Right lobe of liver (tissue), 6 donors: ENCODE data around the gene PNLDC1. TPM values are rescaled to one million over a fixed set of nuclear protein-coding genes. Genes with fewer than 3 reads are reported as not detected.

Experiments used
- ATAC-seq, 4 donors: fragments of 200-7000 bp; cut with Tn5 transposase; one replicate each; pipeline ENCODE4 v1.9.1; 2020; ENCODE audit warnings: mild to moderate bottlenecking in 4 of 4, moderate library complexity in 4 of 4
- DNase-seq, 3 donors: peaks; one replicate each; pipeline ENCODE4 v3.0.0-alpha.2; 2020
- H3K27ac ChIP-seq, 3 donors: fragments of 200-600 bp; one replicate each; pipeline ENCODE4 v1.8.0; 2022
- H3K27me3 ChIP-seq, 2 donors: fragments of 200-600 bp; one replicate each; pipeline ENCODE4 v1.8.0; 2022
- H3K36me3 ChIP-seq, 4 donors: fragments of 200-600 bp; sonication (generic) in 1 of 4; one replicate each; pipeline versions ENCODE4 v1.5.1 to v1.8.0; 2017 to 2022; ENCODE audit warnings: control low read depth in 1 of 4
- H3K4me1 ChIP-seq, 4 donors: fragments of 200-600 bp; sonication (generic) in 1 of 4; one replicate each; pipeline versions ENCODE4 v1.5.1 to v1.8.0; 2017 to 2022; ENCODE audit warnings: control low read depth in 1 of 4
- H3K4me3 ChIP-seq, 3 donors: fragments of 200-600 bp; one replicate each; pipeline ENCODE4 v1.8.0; 2022
- H3K9me3 ChIP-seq, 4 donors: fragments of 200-600 bp; sonication (generic) in 1 of 4; one replicate each; pipeline versions ENCODE4 v1.5.1 to v1.8.0; 2017 to 2022; ENCODE audit warnings: control low read depth in 1 of 4
- POLR2A ChIP-seq: fragments of 450-650 bp; IDR thresholded peaks from one replicate; pipeline ENCODE4 v1.6.1; 2017; ENCODE audit warnings: antibody characterized with exemption, mild to moderate bottlenecking
- WGBS: methylation state at CpG from one replicate; pipeline ENCODE4 v1.1.6; 2018; ENCODE audit warnings: low coverage, low lambda C conversion rate; ENCODE audit not compliant: insufficient coverage; ENCODE audit errors: missing lambda C conversion rate; 5-methylcytosine and 5-hydroxymethylcytosine counted together
- intact Hi-C, 2 donors: fragments of 100-400 bp; cut with DNase I; formaldehyde crosslinking; loops; one replicate each; pipeline versions ENCODE4 v1.11.2 to v1.14.1; 2022
- total RNA-seq, 6 experiments: library from RNA; depleted of rRNA in 2 of 6; stranded (reverse); fragments of >200 nt in 2 of 6; fragmentation: NEBNext Ultra II Directional in 3 of 6; extraction: Animal tissue kit (Norgen Biotek cat#: 25700) in 3 of 6; gene quantifications; one replicate each; pipeline versions ENCODE4 v1.1.0 to v1.2.4, GENCODE V29; 2016 to 2023
- TF ChIP-seq, protein P1 (sequence below), 4 donors: fragments of 200-600 bp in 3 of 4; fragments of 450-650 bp in 1 of 4; IDR thresholded peaks; one replicate each; pipeline versions ENCODE4 v1.5.1 to v1.8.0; 2016 to 2022; ENCODE audit warnings: antibody characterized with exemption in 4 of 4, mild to moderate bottlenecking in 2 of 4
- donor health status: DM: no; HTN: yes; CAD: no.
- donor health status: DM: no; HTN: no; CAD: no.
- donor health status: DM: no; HTN: no; CAD: no.
- donor health status: DM: no; HTN: yes; CAD: no.
- donor health status: DM: no; HTN: yes; CAD: no.

Gene PNLDC1
- total RNA-seq, 6 experiments from 2014 or later, result 0.15 TPM; not detected in 5

DNA sequence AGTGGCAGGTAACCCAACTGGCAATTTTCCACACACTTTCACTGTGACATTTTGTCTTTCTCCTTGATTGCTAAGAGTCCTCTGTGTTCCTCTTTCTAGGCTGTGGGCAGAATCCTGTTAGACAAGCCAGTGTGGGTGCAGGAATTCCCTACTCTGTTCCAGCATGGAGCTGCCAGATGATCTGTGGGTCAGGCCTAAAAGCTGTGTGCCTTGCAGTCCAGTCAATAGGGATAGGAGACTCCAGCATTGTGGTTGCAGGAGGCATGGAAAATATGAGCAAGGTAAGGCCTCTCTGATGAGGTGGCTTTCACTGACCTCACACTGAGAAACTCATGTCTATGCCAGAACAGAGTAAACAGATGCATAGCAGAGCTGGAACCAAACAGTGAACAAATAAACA is 33.2 kb upstream of the PNLDC1 start:
- H3K4me1 ChIP-seq, result peaks cover 0 to 21% (median 4%) of the 10 kb centered on the region in 4 donors
- H3K27ac ChIP-seq, result peak overlapping the region in 2 of 3 donors; percentile 51 to 55
- no peak for TF ChIP-seq POLR2A
- TF ChIP-seq, protein P1, sequence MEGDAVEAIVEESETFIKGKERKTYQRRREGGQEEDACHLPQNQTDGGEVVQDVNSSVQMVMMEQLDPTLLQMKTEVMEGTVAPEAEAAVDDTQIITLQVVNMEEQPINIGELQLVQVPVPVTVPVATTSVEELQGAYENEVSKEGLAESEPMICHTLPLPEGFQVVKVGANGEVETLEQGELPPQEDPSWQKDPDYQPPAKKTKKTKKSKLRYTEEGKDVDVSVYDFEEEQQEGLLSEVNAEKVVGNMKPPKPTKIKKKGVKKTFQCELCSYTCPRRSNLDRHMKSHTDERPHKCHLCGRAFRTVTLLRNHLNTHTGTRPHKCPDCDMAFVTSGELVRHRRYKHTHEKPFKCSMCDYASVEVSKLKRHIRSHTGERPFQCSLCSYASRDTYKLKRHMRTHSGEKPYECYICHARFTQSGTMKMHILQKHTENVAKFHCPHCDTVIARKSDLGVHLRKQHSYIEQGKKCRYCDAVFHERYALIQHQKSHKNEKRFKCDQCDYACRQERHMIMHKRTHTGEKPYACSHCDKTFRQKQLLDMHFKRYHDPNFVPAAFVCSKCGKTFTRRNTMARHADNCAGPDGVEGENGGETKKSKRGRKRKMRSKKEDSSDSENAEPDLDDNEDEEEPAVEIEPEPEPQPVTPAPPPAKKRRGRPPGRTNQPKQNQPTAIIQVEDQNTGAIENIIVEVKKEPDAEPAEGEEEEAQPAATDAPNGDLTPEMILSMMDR (IDR thresholded peaks at IDR 0.05), result no peak
- no peak overlapping the region for H3K4me3 ChIP-seq
- peaks cover 3 to 53% (median 20%) of the 10 kb centered on the region in 4 donors for H3K36me3 ChIP-seq
- intact Hi-C loops, result no loop called here
- no peaks in the 10 kb centered on the region for H3K27me3 ChIP-seq
- no peaks in the 10 kb centered on the region for H3K9me3 ChIP-seq
- ATAC-seq (peak in 2 of 4 donors; percentile 10 to 26), DNase-seq (no peak)

DNA sequence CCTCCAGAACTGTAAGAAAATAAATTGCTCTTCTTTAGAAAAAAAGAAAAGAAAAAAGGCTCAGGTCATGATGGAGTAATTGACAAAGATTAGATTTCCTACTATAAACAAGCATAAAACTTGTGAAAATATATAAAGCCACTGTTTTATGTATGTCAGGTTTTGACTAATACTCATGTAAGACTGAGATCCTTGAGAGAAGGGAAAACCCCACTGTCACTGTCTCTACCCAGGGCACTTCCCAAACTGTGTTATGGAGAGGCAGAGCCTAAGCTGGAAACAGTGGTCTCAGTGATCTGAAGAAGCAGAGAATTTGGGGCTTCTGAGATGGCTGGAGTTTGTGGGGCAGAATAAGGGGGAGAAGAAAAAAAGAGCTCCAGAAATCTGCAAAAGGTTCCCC is 30.6 kb upstream of the PNLDC1 start:
- intact Hi-C loops, result no loop called here
- Histone ChIP-seq H3K27ac (no peak overlapping the region), H3K4me1 (peaks cover 0 to 5% (median under 1%) of the 10 kb centered on the region in 4 donors), H3K4me3 (no peak overlapping the region), H3K36me3 (peaks cover 3 to 51% (median 17%) of the 10 kb centered on the region in 4 donors), H3K27me3 (no peaks in the 10 kb centered on the region), H3K9me3 (no peaks in the 10 kb centered on the region)
- TF ChIP-seq POLR2A, result no peak
- TF ChIP-seq, protein P1 (IDR thresholded peaks at IDR 0.05), result no peak
- ATAC-seq (no peak), DNase-seq (no peak)

DNA sequence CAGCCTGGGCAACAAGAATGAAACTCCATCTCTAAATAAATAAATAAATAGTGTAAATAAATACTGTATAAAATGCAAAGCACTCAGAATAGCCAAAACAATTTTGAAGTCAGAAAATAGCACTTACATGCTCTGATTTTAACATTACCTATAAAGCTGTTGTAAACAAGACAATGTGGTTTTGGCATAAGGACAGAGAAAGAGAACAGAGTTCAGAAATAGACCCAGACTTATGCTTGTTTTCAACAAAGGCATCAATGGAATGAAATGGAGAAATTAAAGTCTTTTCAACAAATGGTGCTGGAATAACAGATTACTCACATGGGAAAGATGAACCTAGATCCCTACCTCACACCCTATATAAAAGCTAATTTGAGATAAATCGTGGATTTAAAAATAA is 27.9 kb upstream of the PNLDC1 start:
- 24% methylated on average over 1 of the region's 1 CpG for WGBS
- Histone ChIP-seq H3K27ac (no peak overlapping the region), H3K36me3 (peaks cover 0 to 61% (median 13%) of the 10 kb centered on the region in 4 donors), H3K4me1 (no peaks in the 10 kb centered on the region), H3K9me3 (no peaks in the 10 kb centered on the region), H3K27me3 (no peaks in the 10 kb centered on the region), H3K4me3 (no peak overlapping the region)
- DNase-seq (no peak), ATAC-seq (no peak)
- intact Hi-C loops, result no loop called here
- TF ChIP-seq, protein P1 (IDR thresholded peaks at IDR 0.05), result no peak
- no peak for TF ChIP-seq POLR2A

DNA sequence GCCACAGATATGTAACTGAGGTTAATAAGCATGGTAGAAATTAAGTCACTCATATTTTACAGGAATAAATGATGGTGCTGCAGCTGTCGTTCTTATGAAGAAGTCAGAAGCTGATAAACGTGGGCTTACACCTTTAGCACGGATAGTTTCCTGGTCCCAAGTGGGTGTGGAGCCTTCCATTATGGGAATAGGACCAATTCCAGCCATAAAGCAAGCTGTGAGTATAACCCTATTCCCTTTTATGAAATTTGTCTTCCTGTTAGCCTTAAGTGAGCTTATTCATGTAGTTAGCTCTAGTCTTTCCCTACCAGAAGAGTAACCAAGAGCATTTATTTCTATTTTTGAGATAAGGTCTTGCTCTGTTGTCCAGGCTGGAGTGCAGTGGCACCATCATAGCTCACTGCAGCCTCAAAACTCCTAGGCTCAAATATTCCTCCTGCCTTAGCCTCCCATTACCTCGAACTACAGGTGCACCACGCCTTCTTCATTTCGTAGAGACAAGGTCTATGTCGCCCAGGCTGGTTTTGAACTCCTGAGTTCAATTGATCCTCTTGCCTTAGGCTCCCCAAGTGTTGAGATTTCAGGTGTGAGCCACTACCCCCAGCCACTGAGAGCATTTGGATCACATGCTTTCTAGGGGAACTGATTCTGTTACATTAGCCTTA is 22.7 kb upstream of the PNLDC1 start:
- Histone ChIP-seq H3K27ac (no peak overlapping the region), H3K27me3 (no peaks in the 10 kb centered on the region), H3K36me3 (peaks cover 12 to 81% (median 28%) of the 10 kb centered on the region in 4 donors), H3K9me3 (no peaks in the 10 kb centered on the region), H3K4me3 (no peak overlapping the region), H3K4me1 (peaks cover 0 to 11% (median 0%) of the 10 kb centered on the region in 4 donors)
- ATAC-seq (no peak), DNase-seq (no peak)
- TF ChIP-seq POLR2A, result no peak
- TF ChIP-seq, protein P1 (IDR thresholded peaks at IDR 0.05), result no peak
- intact Hi-C loops, result no loop called here
- 76% methylated on average over 4 of the region's 7 CpGs for WGBS
